Measurements from ENCODE around the gene EPAS1.

DNA sequence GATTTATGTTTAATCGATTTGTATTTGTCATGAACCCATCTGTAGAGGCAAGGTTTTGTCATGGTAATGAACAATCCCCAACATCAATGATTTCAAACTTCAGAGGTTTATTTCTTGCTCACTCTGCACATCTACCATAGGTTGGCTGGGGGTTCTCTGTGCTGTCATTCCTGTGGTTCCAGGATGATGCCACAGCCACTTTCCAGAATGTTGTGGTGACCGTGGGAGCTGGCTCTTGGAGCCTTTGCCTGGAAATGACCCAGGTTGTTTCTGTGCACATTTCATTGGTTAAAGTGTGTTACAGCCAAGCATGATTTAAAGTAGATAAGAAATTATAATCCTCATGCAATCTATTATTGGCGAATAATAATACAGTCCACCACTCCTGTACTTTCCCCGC lies 28.2 kb upstream of the EPAS1 start:
- TF ChIP-seq, protein P1, sequence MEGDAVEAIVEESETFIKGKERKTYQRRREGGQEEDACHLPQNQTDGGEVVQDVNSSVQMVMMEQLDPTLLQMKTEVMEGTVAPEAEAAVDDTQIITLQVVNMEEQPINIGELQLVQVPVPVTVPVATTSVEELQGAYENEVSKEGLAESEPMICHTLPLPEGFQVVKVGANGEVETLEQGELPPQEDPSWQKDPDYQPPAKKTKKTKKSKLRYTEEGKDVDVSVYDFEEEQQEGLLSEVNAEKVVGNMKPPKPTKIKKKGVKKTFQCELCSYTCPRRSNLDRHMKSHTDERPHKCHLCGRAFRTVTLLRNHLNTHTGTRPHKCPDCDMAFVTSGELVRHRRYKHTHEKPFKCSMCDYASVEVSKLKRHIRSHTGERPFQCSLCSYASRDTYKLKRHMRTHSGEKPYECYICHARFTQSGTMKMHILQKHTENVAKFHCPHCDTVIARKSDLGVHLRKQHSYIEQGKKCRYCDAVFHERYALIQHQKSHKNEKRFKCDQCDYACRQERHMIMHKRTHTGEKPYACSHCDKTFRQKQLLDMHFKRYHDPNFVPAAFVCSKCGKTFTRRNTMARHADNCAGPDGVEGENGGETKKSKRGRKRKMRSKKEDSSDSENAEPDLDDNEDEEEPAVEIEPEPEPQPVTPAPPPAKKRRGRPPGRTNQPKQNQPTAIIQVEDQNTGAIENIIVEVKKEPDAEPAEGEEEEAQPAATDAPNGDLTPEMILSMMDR (IDR thresholded peaks at IDR 0.05): no peak
- TF ChIP-seq POLR2A (IDR thresholded peaks at IDR 0.05): no peak

Measured in stomach (tissue), 4 donors.